ENCODE results near the gene MGLL.

GRCh38 chr3:127744253-127744815, 78.0 kb downstream of the MGLL start:
- no peak for TF ChIP-seq CTCF (IDR thresholded peaks at IDR 0.05)
- TF ChIP-seq POLR2AphosphoS5 (IDR thresholded peaks at IDR 0.05), result no peak

Measured in breast epithelium (tissue), 3 donors.